Measurements from ENCODE around the gene CCND1. TPM values are rescaled to one million over a fixed set of nuclear protein-coding genes. Genes with fewer than 3 reads are reported as not detected.
A peak's percentile ranks its signal among the peaks of the same experiment; 100 is the strongest.

CCND1 gene
- total and polyA plus RNA-seq, 2 experiments from 2014 or later, result 20.1 to 36.5 TPM

- Histone ChIP-seq H3K36me3 (no peaks in the 10 kb centered on the region), H3K27me3 (peaks cover 34% of the 10 kb centered on the region), H3K4me3 (peak overlapping the region; percentile 17), H3K27ac (no peak overlapping the region), H3K9me3 (ENCODE audit: low read depth) (no peaks in the 10 kb centered on the region), H3K4me1 (ENCODE audit: low read depth) (no peaks in the 10 kb centered on the region)
- TF ChIP-seq, protein P1, sequence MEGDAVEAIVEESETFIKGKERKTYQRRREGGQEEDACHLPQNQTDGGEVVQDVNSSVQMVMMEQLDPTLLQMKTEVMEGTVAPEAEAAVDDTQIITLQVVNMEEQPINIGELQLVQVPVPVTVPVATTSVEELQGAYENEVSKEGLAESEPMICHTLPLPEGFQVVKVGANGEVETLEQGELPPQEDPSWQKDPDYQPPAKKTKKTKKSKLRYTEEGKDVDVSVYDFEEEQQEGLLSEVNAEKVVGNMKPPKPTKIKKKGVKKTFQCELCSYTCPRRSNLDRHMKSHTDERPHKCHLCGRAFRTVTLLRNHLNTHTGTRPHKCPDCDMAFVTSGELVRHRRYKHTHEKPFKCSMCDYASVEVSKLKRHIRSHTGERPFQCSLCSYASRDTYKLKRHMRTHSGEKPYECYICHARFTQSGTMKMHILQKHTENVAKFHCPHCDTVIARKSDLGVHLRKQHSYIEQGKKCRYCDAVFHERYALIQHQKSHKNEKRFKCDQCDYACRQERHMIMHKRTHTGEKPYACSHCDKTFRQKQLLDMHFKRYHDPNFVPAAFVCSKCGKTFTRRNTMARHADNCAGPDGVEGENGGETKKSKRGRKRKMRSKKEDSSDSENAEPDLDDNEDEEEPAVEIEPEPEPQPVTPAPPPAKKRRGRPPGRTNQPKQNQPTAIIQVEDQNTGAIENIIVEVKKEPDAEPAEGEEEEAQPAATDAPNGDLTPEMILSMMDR (IDR thresholded peaks at IDR 0.05; ENCODE audit: low read depth, low read length), result no peak
- no peak for DNase-seq (ENCODE audit: low read depth in 1 of 2, low spot score in 1 of 2)
Observed at GRCh38 chr11:69635804-69636511, 5.0 kb upstream of the CCND1 start.

GRCh38 chr11:69636512-69637197 lies 4.3 kb upstream of the CCND1 start:
- H3K4me1 ChIP-seq (ENCODE audit: low read depth), result no peaks in the 10 kb centered on the region
- H3K27ac ChIP-seq, result no peak overlapping the region

GRCh38 chr11:69637198-69637940 lies 3.6 kb upstream of the CCND1 start:
- H3K4me3 ChIP-seq, result peak overlapping the region; percentile 19
- H3K27ac ChIP-seq, result no peak overlapping the region

More at GRCh38 chr11:69636512-69637197, 4.3 kb upstream of the CCND1 start:
- peak; percentile 90 to 98 for DNase-seq (ENCODE audit: low read depth in 1 of 2, low spot score in 1 of 2)
- H3K4me3 ChIP-seq, result peak overlapping the region; percentile 17
- no peaks in the 10 kb centered on the region for H3K9me3 ChIP-seq (ENCODE audit: low read depth)
- TF ChIP-seq, protein P1 (IDR thresholded peaks at IDR 0.05; ENCODE audit: low read depth, low read length), result no peak
- H3K36me3 ChIP-seq, result no peaks in the 10 kb centered on the region
- H3K27me3 ChIP-seq, result peaks cover 40% of the 10 kb centered on the region

GRCh38 chr11:69637941-69638871 lies 2.8 kb upstream of the CCND1 start:
- Histone ChIP-seq H3K27me3 (peaks cover 55% of the 10 kb centered on the region), H3K36me3 (no peaks in the 10 kb centered on the region), H3K27ac (no peak overlapping the region), H3K4me1 (ENCODE audit: low read depth) (no peaks in the 10 kb centered on the region), H3K9me3 (ENCODE audit: low read depth) (no peaks in the 10 kb centered on the region), H3K4me3 (peak overlapping the region; percentile 19)
- DNase-seq (ENCODE audit: low read depth in 1 of 2, low spot score in 1 of 2), result peak; percentile 73 to 85
- TF ChIP-seq, protein P1 (IDR thresholded peaks at IDR 0.05; ENCODE audit: low read depth, low read length), result no peak

More at GRCh38 chr11:69637198-69637940, 3.6 kb upstream of the CCND1 start:
- DNase-seq (ENCODE audit: low read depth in 1 of 2, low spot score in 1 of 2), result no peak
- H3K4me1 ChIP-seq (ENCODE audit: low read depth), result no peaks in the 10 kb centered on the region
- H3K9me3 ChIP-seq (ENCODE audit: low read depth), result no peaks in the 10 kb centered on the region
- no peaks in the 10 kb centered on the region for H3K36me3 ChIP-seq
- TF ChIP-seq, protein P1 (IDR thresholded peaks at IDR 0.05; ENCODE audit: low read depth, low read length), result no peak
- H3K27me3 ChIP-seq, result peaks cover 47% of the 10 kb centered on the region

Data from cardiac muscle cell (in vitro differentiated cells and primary cell).